NCI-H2107 treated with DMSO at 0.1 percent for 48 hours (cell line): ENCODE results near the gene PTPRD.

Source experiments
- DNase-seq: peaks from one replicate; lab custom pipeline; 2025; ENCODE audit not compliant: unreplicated experiment; lab: John Stamatoyannopoulos, UW

PTPRD gene

DNA sequence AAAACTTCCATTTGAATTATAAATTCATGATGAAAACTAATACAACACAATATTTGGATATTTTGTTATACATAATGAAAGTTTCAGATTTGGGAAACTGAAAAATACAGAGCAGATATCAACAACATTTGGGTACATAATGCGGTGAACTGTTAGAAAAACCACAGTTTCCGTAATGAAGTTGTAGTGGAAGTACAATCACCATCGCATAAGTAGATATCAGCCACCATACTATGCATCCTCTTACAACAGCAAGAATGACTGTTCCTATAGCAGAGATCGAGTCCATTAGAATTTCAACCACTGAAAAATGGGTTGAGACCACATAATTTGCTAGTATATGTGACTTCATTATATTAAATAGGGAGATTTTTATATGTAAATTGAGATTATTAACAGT is 2043.0 kb downstream of the PTPRD start:
- DNase-seq: no peak

DNA sequence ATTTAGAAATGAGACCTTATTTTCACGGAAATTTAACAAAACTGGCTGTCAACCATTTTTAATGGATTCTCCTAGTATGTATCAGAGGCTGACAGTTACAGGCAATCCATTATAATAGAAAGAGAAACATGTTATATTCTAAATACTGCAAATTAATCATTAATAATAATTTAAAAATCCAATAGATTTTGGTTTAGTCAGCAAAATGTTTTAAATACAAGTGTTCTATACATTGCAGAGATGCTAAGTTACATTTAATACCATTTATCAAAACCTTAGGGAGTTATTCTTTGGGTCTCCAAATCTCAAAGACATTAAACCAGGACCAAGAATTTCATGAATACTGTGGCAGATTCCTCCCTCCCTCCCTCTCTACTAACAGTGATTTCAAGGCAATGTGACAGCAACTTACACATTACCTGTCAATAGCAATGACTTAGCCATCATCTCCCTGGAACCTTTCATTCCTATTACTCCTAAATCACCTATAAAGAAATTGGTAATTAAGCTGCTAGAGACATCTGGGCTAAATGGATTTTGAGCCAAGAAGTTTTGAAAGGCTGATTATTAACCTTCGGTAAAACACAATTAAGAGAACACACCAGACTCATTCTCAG is 2044.7 kb downstream of the PTPRD start:
- DNase-seq: no peak

DNA sequence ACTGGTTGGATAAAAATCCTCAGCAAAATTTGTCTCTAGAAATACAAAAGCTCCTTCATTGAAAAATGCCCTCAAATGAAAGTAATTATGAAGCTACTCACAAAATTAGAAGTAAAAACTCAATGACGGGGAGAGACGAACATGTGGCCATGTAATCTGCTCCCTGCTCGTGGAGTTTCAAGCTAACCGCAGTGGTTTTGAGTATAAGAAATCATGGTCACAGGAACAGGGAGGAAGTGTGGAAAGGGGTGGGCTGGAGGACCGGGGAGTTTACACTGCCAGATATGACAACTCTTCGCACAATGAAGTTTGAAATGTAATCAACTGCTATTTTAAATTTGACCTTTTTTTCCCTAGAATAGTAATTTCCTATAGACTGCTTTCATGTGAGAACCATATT is 2047.8 kb downstream of the PTPRD start:
- DNase-seq: no peak

DNA sequence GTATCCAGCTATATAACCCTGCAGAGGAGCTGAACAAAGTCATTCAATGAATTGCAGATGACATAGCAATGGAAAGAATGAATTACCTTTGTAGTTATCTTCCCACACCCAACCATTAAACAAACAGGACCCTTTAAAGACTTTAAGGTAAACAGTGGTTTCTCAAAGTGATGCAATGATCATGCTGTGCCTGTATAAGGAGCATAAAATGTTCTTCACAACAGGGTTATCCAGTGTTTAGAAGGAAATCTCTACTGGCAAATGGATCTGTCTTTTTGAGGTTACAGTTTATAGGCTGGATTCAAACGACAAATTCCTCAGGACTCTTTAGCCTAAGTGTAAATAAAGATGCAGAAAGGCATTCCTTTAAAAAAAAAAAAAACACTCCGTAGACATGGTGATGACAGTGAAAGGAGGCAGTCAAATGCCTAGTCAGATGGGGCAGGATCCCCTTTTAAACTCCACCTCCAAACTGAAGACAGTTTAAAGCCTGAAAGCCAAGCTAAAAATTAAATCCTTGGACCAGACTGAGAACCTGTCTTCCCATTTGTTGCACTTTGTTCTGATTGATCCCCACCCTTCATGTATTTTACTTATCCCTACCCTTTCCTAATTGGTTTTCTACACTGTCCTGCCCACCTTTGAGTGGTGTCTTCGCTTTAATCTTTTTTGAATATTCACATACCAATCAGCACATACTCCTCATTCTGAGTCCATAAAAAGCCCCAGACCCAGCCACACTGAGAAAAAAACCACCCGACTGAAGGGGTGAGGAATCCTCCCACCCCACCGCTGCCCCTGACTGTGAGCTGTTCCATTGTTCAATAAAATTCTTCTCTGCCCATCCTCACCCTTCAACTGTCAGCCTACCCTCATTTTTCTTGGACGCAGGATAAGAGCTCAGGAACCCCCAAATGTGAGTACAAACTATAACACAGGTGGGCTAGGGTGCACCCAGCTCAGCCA is 2052.0 kb downstream of the PTPRD start:
- no peak for DNase-seq

DNA sequence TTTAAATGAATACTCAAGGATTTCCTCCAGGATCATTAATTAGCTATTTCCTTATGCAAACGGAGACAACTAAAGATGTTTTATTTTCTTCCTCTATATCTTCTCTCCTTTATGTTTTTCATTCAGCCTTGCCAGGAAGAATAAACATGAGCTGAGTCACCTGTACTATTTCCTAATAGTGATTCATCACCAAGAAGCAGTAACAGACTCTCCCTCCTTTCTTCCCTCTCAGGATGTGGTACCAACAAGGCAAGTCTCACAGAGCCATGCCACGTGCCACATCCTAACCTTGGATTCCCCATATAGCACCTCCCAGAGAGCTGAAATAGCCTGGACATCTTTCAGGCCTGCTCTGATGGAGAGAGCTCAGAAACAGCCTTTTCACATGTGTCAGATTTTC is 2054.6 kb downstream of the PTPRD start:
- DNase-seq: no peak

DNA sequence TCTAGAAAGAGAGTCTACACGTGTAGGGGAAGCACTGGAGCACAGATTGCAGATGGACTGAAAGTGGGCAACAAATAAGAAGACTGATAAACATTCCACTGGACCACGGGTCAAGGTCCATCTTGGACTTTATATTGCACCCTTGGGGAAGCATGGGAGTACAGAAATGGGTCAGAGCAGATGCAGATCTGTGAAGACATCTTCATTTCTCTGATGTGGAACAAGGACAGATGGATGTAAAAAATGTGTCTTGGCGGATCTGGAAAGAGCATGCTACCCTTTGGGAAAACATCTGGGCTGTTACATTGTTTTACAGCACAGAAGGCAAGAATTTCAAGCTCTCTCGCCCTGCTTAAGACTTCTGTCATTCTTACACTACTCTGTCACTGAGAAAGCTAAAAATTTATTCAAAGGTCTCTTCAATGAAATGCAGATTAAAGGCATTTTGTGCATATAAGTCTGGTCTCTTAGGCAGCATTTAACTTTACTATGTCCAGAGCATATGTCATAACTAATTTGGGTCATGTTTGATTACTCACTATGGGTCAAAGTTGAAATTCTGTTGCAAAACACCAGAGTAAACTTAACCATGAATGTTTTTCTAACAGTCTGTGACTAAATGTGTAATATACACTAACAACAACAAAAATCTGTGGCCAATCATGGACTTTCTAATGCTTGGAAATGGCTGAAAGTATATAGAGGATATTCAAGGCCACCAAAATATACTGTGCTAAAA is 2056.9 kb downstream of the PTPRD start:
- DNase-seq: no peak

DNA sequence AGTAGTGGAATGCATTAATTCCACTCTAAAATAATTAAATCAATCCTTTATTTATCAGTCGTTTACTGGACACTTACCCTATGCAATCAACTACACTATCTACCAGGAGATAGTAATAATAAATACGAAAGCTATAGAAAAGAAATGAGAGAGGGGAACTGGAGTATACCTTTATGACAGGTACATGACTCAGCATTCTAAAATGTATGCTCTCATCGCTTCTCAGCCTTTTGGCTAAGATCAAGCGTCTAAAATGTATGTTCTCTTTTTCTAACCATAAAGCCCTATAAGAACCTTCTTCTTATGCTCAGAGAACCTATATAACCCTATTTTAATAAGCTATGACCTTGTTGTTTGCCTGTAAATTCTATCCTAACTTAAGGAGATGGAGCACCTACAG is 2059.4 kb downstream of the PTPRD start:
- DNase-seq: no peak

DNA sequence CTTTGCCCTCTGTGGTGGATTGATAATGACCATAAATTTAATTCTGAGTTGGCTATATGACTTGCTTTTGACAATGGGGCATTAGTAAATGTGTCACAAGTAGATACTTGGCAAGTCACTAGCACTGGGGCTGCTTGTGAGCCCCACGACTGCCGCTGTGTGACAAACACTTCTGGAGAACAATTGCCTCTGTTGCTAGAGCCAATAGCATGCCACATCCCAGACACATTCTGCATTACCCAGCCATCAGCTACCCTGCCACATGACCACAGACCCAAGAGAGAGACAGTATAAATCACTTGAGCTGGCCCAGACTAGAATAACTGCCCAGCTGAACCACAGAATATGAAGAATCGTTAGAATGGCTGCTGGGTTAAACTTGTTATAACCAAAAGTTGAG is 2060.1 kb downstream of the PTPRD start:
- no peak for DNase-seq

DNA sequence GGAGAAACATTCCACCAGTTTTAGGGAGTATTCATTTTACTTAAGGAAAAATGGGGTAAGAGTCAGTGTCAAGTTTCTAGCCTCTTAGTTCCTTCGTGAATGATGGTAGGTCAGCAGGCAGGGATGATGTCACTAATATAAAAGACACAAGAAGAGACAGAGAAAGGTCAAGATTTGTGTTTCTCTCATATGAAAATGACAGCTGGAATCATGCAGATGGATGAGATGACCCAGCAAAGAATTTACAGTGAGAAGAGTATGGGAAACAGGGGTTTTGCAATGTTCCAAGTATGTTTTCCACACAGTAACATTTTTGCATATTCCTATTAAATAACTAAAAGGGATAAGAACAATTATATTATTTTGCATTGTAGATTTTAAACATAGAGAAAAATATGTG is 2063.6 kb downstream of the PTPRD start:
- DNase-seq: no peak

DNA sequence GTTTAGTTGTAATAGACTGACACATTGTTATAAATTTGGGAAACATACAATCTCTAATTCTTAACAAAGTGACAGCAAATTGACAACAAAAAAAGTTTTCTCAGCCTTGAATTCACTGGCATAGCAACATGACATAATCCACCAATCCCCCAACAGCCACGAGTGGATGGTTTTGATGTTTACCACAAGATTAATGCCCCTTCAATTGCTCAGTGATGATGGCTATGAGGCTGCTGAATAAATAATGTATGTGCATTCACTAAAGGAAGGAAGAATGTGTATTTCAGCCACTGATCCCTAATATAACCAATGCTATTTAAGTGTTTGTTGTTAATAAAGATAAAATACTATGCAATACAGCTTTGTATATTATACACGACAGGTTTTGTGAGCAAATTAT is 2069.6 kb downstream of the PTPRD start:
- no peak for DNase-seq

DNA sequence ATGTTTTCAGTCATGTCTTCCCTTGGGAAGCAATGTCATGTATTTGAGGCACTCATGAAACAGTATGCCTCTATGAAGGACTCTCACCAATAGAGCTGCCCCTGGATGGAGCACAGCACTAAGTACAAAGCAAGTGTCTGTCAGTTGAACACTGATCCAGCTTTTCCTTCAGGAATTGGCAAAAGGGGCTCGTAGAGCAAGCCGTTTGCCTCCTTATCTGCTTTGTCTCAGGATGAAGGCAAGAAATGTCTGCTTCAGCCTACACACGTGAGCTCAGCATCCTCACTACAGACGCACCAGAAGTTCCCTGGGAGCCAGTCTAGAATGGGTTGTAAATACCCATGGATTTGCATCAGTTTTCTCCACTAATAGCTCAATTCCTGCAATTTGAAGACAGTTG is 2070.3 kb downstream of the PTPRD start:
- DNase-seq: no peak

DNA sequence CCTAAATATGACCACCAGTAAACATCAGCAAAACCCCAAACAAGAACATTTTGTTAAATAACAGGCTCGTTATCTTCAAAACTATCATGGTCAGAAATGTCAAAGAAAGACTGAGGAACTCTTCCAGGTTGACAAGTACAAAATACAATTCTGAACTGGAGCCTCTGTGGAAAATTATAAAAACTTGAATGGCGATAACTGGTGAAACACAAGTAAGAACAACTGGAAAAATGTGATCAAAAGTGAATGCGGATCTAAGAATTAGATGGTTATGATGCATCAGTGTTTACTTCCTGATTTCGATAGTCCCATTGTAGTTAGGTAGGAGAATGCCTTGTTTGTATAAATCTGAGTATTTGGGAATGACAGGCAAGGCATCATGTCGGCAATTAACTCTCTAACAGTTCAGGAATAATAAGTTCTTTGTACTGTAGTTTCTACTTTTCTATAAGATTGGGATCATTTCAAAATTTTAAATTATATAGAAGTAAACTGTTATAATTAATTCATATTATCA is 2073.1 kb downstream of the PTPRD start:
- DNase-seq: no peak

DNA sequence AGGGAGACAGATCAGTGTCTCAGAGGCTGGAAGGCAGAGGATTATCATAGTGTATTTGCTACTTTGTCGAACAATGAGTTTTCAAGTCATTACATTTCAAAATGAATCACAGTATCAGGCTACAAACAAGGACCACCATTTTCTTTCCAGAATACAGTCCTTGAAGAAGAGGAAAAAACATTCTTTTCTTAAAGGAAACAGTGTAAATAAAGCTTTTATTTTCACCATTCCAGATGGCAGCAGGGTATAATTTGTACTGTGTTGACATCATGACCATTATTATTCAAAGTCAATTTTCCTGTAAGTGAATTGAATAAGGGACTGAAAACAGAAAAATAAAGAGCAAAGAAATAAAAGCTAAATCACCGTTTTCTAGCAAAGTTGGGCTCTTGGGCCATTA is 2076.0 kb downstream of the PTPRD start:
- no peak for DNase-seq

DNA sequence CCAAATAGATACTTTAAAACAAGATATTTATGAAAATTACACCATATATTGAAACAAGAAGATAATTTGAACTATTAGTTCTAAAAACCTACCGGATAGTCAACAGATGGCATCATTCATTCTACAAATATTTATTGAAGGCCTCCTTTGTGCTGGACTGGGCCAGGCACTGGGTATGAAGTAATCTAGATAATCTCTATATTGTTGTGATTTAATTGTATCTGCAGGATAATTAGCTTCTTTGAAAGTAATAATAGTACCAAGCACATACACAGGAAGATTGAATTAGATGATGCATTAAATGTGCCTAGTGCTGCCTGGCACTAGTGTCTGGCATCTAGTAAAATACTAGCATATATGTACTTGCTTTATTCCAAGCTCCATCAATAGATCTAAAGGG is 2078.0 kb downstream of the PTPRD start:
- no peak for DNase-seq

DNA sequence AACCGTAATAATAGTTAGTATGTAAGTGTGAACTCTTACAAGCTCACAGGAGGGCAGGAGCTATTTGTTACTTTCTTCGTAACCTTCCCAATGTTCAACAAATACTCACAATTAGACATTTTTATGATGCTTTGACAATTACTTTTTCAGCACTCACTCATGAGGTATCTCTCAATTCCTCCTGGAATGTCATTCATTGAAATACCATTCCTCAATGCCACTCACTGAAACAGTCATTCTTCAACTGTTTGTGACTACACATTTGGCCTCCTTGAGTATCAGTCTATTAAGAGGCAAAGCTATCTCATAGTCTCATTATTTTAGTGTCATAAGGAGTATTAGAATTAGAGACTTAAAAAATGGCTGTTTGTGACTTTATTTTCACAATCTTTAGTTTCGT is 2079.1 kb downstream of the PTPRD start:
- no peak for DNase-seq

DNA sequence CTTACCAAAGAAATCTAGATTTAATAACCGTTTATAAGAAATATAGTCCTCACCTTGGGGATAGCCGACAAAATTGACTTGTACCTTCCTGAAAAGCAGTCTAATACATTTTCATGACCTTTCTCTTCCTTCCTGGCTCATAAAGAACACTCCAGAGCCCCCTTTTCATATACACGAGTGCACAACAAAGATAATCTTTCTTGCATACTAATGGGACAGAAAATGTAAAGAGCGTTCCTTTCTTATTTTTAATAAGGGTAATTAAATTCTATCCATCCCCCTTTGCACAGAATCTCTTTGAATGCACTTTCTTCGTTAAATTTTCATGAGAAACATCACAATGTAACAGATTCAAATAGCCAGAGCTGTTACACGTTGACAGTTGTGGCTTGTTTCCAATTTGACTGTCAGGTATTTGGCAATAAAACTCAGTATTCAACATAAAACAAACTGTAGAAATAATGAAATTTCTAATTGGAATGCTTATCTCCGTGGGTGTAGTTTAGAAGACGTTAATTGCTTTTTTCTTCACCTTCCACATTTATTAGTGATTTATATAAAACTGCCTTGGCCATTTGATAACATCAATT is 2080.9 kb downstream of the PTPRD start:
- no peak for DNase-seq

DNA sequence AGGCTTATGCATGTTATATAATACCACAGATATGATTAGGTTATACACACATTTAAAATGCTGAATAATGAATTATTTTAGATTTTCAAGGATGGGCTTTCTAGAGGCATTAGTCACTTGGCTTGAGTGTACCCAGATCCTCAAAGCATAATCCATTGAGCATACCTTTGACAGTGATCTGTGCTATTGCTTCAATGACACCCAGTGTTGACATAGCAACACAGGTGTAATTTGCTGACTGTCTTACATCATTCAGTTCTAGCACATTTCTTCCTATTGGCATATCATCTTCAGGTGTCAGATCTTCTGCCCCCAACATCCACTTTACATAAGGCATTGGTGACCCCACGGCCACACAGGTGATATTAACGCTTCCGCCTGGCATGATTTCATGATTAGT is 2091.7 kb downstream of the PTPRD start:
- DNase-seq: no peak

DNA sequence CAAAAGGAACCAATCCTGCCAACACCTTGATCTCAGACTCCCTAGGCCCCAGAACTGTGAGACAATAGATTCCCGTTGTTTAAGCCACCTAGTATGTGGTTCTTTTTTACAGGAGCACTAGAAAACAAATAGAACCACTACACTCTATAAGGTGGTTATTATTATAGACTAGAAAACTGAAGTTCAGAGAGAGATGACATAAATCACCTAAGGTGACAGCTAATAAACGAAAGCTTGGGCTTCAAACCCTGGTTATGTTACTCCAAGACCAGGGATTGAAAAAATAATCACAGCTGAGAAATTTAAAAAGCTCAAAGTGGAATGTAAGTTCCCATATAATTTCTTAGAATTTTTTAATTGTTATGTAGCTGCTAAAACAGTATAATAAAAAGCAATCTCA is 2097.1 kb downstream of the PTPRD start:
- DNase-seq: no peak

DNA sequence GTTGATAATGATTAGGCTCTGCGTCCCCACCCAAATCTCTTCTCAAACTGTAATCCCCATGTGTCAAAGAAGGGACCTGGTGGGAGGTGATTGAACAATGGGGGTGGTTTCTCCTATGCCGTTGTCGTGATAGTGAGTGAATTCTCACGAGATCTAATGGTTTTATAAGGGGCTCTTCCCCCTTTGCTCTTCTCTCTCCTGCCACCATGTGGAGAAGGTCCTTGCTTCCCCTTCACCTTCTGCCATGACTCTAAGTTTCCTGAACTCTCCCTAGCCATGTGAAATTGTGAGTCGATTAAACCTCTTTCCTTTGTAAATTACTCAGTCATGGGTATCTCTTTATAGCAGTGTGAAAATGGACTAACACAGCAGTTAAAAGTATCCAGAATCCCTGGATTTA is 2098.0 kb downstream of the PTPRD start:
- DNase-seq: no peak

DNA sequence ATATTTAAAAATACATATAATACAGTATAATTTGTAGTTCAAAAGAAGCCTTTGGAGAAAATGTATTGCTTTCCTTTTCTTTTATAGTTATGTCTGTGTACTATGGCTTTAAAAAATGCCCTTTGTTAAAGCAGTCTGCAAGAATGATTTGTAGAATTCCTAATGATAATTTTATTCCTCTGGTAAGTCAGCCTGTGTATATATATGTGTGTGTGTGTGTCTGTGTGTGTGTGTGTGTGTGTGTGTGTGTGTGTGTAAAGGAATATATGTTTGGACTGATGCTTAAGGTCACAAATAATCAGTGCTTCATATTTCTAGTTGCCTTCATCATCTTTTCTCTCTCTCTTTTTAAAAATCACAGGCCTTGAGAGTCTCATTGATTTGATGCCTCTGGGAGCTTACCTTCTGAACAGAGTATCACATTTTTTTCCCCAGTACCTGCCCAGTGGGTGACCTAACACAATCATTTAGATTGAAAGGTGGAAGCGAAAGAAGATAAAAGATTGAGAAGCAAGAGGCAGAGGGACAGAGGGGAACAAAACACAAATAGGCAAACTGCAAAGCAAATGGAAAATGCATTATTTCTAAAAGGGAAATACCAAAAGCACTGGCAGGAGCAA is 2104.0 kb downstream of the PTPRD start:
- no peak for DNase-seq

DNA sequence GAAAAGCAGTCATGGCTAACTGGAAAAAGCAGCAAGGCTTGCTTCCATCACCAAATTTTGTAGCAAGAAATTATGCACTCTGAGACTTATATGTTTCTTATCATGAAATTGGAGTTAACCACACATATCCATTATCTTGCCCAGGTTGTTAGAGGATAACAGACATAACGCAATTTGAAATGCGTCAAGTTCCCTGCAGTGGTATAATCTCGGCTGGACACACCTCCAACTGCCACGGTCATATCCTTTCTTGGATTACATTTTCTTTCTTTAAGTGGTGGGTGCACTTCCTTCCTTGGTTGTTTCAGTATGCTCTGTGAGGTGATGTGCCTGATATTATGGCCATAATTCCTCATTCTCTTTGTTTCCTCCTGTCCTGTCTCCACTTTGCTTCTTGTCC is 2118.2 kb downstream of the PTPRD start:
- DNase-seq: no peak
